ENCODE results near the gene PPFIBP1.
"Not testable (repeated sequence)": the region's sequence is repeated elsewhere in the genome, so short reads cannot be mapped to it uniquely, and the experiment has no call there.

Gene PPFIBP1

DNA sequence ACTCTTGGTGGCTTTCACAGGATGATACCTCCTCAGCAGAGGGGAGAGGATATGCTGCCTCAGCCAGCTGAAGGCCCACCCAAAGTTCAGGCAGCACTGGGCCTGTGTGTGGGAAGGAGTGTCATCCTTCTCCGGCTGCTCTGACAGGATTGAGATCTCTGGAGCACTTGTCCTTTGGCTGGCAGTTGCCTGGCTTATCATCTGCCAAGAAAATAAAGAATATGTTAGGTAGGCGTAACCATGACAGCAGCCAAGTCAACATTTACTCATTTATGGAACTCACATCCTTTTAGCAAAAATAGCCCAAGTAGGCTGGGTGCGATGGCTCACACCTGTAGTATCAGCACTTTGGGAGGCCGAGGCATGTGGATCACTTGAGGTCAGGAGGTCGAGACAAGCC lies 68.5 kb downstream of the PPFIBP1 start:
- DNase-seq (ENCODE audit: low spot score) = no peak

DNA sequence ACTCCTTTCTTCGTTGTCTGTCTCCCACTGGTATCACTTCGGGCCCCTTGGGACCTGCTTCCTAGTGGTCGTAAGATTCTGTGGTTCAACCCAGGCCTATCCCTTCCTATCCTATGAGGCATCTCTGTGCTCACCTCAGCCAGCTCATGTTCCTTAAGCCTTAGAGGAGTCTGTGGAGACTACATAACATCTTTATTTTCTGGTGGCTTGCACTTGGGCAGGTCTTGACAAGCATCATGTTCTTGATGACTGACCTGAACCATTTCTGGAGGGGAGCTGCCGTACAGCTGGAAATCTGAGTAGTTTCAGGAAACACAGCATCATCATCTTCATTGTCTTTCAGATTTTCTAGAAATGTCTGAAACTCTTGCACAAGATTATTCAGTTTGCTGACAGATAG lies 69.3 kb downstream of the PPFIBP1 start:
- DNase-seq (ENCODE audit: low spot score) = no peak

DNA sequence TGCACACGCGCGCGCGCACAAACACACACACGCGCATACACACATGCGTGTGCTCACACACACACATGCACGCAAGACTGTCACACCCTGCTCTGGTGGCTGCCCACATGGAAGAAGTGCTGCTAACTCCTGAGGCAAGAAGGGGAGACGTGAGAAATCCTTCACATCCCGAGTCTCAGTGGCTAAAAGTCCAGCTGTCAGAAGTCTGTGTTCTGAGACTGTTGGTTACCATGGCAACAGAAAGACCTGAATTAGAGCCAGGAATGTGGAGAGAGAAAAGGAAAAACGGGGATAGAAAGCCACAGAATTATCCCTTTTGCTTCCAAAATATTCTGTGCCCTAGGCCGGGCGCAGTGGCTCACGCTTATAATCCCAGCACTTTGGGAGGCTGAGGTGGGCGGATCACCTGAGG lies 71.2 kb downstream of the PPFIBP1 start:
- DNase-seq (ENCODE audit: low spot score) = no peak

DNA sequence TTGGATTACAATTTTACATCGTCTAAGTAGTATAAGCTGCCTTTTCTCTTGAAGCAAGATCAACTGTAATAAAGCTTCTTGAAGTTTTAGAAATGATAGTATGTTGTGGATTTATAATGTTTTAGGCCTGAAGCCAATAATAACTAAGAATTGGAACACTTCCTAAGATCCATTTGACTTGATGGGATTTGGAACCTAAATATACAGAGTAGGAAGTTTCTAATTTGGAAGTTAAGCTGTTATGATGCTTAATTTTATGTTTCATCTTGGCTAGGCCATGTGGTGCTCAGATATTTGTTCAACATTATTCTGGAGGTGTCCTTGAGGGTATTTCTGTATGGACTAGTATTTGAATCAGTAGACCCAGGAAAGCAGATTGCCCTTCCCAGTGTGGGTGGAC lies 74.9 kb downstream of the PPFIBP1 start:
- DNase-seq (ENCODE audit: low spot score) = not testable (repeated sequence)

DNA sequence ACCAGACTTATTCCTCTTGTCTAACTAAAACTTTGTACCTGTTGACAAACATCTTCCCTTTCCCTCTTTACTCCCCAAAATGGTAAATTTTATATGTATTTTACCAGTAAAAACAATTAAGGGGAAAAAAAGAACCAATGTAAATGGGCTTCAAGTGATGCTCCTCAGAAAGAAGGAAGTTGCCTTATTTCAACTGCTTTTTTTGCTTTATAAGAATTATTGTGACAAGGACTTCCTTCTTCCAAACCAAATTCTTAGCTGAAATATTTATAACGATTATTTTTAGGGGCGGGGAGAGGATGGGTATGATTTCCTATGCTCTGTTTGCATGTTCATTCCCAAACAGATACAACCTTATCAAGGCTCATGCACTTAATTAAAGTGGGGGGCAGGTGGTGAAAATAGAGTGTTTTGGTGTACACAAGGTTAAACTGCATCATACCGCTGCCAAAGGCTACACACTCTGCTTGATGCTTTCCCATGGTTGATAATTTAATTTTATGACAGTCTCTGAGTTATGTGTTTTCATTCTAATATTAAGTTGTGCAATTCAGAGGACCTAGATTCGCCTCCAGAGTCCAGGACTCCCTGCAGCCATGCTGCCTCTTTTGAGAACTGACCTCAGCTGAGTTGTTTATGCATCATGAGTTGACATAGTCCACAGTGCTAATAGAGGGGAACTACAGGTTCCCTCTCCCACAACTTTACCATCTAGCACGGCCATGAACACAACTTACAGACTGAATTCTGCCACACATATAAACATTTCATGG lies 77.2 kb downstream of the PPFIBP1 start:
- DNase-seq (ENCODE audit: low spot score) = not testable (repeated sequence)

DNA sequence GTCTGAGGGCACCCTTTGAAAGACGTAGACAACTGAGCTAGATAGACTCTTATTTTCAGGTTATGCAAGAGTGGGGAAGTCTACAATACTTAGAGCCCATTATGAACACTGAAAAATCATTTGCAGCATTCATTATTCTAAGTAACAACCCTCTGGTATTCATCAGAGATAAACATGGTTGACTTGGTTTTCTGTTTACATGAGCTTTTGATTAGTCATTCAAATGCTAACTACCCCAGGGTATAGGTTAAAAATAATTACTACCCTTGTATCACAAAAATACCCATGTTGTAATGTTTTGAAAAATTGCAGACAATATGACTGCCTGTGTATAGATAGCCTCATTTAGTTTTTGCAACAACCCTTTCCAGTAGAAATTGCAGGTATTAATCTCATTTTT lies 78.5 kb downstream of the PPFIBP1 start:
- DNase-seq (ENCODE audit: low spot score) = no peak

DNA sequence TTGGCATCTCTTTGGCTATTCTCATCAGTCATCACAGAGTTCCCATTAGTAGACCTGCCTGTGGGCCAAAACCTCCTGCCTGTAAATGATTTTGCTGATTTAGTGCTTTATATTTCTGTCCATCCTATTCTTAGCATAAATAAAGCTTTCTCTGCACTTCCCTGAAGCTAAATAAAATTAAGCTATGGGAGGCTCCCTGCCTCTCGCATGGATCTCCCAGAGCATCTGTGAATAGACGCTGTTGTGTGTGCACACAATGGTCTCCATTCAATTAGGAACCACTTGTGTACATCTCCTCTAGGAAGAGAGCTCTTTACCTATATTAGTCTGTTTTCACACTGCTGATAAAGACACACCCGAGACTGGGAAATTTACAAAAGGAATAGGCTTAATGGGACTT lies 80.4 kb downstream of the PPFIBP1 start:
- no peak for DNase-seq (ENCODE audit: low spot score)

DNA sequence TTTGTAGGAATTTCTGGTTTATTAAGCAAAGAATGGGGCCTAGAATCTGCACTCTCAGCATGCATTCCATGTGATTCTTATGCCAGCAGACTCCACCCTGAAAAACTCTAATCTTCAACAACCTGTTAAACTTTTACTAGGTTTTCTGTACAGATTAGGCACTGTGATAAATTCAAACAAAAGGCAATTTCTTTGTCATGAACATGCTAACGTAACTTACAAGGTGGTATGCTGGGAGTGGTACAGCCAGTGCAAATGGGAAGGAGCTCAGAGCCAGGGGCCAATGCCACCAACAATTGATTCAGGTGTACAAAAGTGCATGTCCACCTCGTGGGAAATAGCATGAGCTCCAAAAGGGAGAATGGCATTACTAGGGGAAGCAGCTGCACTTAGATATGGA lies 83.0 kb downstream of the PPFIBP1 start:
- no peak for DNase-seq (ENCODE audit: low spot score)

DNA sequence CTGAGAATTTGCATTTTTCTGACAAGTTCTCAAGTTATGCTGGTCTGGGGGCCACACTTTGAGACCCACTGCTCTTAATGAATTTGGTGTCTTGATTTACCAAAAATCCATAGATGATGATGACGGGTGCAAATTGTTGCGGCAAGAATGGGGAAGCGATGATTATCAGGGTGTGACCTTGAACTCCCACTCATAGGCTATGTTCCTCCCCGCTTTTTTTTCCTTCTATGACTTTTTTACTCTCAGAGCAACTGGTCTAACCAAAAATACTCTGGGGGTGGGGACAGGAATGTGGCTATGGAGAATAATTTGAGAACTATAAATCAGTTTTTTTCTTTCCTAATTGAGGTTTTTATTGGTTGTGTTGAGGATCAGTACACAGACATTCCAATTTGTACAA lies 83.6 kb downstream of the PPFIBP1 start:
- no peak for DNase-seq (ENCODE audit: low spot score)

DNA sequence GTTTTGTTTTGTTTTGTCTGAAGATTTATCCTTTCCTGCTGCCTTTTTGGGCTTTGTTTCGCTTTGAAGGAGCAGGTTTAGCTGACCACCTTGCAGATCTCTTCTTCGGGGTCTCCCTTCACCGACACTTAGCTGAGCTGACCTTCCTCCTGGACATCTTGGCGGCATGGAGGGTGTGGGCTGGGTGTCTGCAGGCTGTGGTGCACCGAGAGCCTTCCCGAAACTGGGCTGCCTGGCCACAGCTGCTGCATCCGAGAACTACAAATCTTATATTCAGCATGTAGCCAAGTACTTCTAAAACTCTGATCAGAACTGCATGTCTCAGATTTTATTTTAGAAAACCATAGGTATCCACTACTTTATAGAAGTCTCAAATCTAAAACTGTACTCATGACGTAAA lies 84.9 kb downstream of the PPFIBP1 start:
- DNase-seq (ENCODE audit: low spot score) = no peak

DNA sequence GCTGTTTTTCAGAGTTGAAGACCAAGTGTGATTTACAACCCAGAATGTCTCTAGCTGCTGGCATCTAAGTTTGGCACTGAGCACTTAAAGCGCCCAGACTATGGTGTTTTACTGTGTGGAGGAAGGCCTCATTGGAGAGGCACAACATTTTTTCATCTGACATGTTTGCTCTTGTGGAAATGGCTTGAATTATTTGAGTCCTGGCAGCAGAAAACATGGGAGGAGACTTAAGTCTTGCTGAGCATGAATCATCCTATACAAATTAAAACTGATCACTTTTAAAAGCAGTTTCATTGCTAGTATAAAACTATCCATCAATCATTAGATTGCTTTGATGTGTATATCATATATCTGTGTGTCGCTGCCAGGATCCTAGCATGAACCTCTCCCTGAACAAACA lies 86.4 kb downstream of the PPFIBP1 start:
- DNase-seq (ENCODE audit: low spot score) = no peak

DNA sequence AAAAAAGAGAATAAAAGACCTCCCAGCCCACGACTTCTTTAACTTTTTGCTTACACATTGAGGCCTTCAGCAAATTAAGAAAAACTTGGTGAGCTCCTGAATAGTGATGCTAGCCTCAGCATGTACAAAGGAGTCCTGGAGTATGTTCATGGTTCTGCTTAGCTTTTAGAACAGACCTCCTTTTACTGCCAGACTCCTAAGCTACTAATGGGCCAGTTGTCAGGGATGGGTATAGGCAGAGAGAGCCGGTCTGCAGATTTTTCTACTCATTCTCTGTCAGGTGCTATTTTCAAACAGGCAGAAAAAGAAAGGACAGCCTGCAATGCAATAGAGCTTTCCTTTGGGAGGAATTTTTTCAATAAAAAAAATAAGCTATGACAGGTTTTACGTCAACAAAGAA lies 90.4 kb downstream of the PPFIBP1 start:
- DNase-seq (ENCODE audit: low spot score) = no peak

DNA sequence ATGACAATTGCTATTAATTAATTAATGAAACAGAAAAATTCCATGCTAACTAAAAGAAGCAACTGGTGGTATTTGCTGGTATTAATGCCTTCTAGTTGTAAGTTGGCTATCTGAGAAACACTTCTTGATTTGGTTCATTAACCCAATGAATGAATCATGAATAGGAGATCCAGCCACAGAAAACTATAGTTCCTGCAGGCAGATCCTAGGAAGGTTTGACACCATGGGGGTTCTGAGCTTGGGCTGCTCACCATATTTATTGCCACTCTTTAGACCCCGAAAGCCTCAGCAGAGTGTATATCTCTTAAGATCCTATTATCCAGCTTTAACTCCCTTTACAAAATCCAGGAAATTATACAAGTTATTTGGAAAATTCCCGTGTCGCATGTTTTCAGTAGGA lies 90.9 kb downstream of the PPFIBP1 start:
- DNase-seq (ENCODE audit: low spot score) = no peak

DNA sequence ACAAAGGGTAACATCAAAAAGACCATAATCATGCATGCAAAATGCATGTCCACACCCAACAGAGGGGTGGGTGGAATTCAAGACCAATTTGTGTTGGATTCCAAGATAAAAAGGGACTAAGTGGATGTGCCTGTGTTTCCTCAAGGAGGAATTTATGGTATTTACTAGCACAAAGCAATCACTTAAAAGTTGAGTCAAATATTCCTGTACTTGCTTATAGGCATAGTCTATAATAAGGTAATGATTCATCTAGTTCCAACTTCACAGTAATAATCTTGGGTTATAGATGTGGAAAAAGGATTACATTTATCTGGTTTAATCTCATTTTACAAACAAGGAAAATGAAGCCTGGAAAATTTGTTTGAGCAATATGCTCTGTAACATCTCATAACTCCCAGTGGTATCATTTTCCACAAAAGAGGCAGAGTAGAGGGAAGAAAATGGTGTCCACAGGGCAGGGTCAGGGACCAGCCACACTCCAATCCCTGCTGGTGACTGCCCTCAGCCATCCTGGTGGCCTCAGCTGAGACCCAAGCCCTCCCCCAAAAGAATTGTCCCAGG lies 91.4 kb downstream of the PPFIBP1 start:
- no peak for DNase-seq (ENCODE audit: low spot score)

DNA sequence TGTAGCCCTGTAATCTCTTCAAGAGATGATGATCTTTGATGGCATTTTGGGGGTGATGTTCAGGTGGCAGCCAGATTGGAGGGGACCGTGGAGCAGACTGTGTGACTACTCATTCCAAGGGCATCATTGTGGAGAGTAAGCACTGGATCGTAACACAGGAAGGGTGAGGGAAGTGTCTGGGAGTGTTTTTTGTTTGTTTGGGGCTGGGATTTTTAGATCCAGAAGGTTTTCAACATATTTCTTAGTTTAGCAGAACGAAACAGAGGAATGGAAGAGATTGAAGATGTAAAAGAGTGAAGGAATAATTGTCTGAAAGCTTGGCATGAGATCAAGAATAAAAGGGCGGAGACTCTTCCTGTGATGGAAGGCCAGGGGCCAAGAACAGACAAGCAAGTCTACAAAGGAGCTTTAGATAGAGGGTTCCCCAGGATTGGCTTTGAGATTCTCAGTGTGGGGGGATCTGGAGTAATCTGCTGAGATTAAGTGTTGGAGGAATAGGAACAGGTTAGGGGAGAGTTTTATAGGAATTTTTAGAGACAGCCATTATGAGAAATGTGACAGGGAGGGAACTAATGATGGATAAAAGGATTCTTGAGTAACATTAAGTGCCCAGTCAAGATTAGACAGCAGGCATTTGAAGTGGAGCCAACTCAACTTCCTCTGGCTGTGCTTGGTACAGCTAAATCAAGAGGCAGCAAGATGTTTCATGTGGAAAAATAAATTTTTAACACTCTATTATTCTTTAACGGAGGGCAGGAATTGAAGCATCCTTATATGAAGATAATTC lies 92.5 kb downstream of the PPFIBP1 start:
- no peak for DNase-seq (ENCODE audit: low spot score)

DNA sequence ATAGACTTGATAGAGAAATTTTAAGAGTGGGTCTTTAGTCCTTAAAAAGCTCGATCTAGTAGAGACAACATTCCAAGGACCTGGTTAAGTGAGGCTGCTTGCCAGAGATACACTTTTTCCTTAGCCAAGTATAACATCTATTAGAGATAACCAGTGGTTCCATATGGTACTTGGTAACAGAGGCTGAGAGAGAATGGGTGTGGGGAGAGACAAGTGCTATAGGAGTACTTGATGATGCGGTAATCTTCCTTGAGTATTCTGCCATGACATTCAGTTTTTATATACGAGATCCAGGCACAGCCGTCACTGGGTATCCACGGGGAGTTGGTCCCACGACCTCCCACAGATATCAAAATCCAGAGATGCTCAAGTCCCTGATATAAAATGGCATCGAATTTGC lies 94.8 kb downstream of the PPFIBP1 start:
- DNase-seq (ENCODE audit: low spot score) = no peak

DNA sequence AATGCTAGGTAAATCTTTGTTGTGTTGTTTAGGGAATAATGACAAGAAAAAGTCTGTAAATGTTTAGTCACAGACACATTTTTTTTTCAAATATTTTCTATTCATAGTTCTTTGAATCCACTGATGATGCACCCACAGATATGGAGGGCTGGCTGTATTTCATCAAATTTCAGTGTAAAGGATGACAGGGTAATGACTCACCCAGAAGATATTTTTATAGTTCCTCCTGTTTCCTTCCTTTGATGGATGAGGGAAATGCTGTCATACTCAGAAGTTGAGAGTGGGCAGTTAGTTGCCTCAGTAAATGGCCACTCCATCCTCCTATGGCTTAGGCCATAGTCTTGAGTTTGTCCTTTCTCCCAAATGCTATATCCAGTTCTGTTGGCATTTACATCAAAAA lies 95.3 kb downstream of the PPFIBP1 start:
- no peak for DNase-seq (ENCODE audit: low spot score)

DNA sequence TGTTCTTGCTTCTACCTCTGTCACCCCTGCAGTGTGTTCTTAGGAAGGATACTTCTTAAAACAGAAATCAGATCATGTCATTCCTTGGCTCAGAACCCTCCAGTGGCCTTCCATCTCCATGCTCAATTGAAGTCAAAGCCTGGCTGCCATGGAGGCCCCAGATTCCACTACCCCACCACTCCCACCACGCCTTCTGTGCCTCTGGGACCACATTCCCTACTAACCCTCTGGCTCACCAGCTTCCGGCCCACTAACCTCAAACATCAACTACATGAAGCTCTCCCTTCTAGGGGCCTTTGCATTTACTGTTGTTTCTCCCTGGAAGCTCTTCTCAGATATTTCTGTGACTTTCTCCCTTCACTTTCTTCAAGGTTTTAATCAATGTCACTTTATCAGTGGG lies 96.1 kb downstream of the PPFIBP1 start:
- DNase-seq (ENCODE audit: low spot score) = no peak

DNA sequence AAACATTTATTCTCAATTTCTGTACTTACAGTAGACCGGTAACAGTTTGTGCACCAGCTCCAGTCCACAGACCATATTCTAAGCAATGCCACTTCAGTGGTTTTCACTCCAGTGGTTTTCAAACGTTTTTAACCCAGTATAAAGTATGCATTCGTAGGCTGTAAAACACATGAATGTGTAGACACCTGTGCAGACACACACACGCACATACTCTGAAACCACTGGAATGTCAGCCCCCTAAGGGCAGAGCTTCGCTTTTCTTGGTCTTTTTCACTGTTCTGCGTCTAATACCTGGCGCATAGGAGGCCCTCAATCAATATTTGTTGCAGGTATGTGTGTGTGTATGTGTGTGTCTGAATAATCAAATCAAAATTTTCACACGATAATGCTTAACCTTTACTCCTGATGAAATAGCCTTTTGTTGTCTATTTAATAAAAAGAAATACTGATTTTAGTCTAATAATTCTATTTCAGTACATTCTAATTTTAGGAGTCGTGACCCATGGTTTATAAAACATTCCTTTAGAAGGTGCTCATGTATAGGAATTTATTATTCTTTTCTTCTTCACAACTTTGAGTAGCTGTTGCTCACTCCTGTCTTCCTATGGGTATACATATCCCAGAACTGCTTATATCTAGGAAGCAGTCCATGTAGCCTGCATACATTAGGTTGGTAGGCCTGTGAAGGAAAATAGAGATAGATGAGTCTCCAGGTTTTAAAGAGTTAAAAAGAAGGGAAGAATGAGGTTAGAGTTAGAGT lies 98.6 kb downstream of the PPFIBP1 start:
- DNase-seq (ENCODE audit: low spot score) = no peak

DNA sequence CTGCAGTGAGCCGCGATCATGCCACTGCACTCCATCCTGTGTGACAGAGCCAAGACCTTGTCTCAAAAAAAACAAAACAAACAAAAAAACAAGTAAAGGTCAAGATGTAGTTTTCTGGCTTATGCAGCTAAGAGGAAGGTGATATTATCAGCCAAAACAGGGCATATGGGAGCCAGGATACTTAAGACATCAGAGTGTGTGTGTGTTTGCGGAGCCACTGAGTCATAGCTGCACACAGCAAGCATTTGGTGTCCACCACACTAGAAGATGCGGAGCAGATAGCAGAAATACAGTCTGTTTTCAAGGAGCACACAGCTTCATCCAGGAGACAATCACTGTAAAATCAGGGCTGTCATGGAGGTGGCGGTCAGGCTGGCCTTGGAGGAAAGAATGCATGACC lies 99.6 kb downstream of the PPFIBP1 start:
- no peak for DNase-seq (ENCODE audit: low spot score)

DNA sequence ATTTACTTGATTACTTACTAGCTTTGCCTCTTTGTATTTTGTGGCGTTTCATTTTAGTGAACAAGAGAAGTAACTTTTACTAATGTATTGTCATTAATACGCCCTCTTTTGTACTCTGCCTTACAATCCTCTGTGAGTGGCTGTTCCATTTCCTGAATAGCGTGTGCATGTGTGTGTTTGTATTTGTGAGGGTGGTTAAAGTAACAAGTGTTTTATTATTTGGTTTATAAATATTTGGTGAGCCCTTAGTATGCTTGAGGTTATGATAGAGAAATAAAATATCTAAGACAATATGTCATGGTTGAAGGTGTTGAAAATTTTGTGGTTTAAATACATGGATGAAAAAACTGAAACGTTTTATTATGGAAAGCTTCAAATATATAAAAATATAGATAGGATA lies 100.6 kb downstream of the PPFIBP1 start:
- no peak for DNase-seq (ENCODE audit: low spot score)

DNA sequence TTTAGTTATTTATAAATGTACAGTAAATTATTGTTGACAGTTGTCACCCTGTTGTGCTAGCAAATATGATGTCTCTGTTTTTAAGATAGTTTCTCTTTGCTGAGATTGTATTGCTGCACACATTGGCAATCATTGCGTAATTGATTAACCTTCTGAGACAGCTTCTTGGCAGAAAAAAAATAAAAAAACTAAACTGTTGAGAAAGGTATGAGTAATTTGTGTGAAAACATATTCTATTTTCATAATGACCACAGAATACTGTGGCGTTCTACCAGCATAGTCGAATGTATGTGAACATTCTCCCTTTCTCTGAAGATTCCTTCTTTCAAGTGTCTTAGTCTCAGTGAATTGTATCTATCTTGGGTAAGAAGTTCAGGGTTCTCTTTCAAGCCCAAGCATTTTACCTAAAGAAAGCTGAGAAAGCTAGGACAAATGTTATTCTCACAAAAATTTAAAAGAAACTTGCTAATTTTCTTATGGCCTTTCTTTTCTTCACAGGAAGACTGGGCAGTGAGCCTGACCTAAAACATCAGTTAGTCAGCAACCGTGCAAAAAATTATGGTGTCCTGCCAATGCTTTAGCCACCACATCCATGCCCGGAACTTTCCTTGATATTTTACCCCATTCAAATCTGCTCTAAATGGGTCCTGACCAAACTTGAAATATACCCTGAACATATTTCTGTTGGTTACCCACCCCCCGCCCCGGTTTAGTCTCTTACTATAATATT lies 103.3 kb downstream of the PPFIBP1 start:
- no peak for DNase-seq (ENCODE audit: low spot score)

All from hematopoietic multipotent progenitor cell treated with erythropoietin and hydrocortisone succinate and interleukin-3 and kit ligand, for 15 days (in vitro differentiated cells).